Subcutaneous adipose tissue (tissue), 4 donors: ENCODE results near the gene SRGAP3. TPM values are rescaled to one million over a fixed set of nuclear protein-coding genes. Genes with fewer than 3 reads are reported as not detected.

Experiments used
- CTCF ChIP-seq: fragments of 450-650 bp; IDR thresholded peaks from one replicate; pipeline ENCODE4 v1.5.1; 2016; ENCODE audit warnings: low read depth, mild to moderate bottlenecking, control low read depth, antibody characterized with exemption, moderate library complexity
- total RNA-seq, 4 donors: library from RNA; depleted of rRNA; stranded (reverse); fragments of >200 nt; gene quantifications; one replicate each; pipeline ENCODE4 v1.1.0, GENCODE V29; 2016

SRGAP3 gene
- total RNA-seq, 4 donors from 2014 or later: 1.6 to 14.1 (median 8.9) TPM

- TF ChIP-seq CTCF: no peak
These were observed 284.7 kb downstream of the SRGAP3 start for GRCh38 chr3:8964436-8965370.

- no peak for TF ChIP-seq CTCF
These were observed 286.2 kb downstream of the SRGAP3 start, which contains the start of gene RAD18 for GRCh38 chr3:8963137-8963853. Gene RAD18 (minus strand): TSS chr3:8963472. CDS start chr3:8963385, 87 bp downstream.

DNA sequence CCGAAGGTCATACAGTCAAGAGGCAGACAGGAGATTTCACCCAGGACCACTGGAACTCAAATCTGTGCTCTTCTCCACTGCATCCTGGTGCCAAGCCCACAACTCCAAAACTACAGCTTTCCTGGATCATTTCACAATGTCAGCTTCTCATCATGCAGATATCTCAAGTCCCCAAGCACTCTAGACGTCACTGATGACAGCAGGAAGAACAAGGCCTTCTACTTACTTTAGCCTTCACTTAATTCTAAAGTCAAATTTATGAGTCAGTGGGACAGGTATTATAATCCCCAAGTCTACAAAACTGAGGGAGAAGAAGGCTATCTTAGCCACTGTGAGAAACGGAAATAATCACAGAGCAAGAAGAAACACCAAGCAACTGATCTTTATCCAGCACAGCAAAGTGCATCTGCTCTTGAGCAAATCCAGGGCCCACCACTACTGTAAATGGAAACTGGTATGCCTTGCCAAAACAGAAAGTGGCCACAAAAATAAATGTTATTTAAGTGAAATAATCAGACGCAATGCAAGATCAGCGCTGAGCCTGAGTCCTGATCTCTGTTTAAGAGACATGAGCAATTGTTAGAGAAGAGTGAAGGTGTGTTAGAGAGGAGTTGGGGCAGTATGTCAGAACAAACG lies 287.1 kb downstream of the SRGAP3 start:
- no peak for TF ChIP-seq CTCF

DNA sequence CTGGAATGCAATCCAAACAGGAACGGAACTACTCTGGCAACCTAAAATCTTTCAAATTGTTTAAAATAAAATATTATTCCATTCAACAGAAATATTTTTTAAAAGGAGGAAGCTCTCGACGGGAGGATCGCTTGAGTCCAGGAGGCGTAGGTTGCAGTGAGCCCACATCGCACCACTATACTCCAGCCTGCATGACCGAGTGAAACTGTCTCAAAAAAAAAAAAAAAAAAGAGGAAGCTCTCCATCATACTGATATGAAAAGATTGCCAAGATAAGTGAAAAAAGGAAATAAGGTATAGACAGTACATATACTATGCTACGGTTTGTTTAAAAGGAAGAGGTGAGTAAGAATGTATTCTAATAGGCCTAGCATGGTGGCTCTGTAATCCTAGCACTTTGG lies 289.8 kb downstream of the SRGAP3 start:
- TF ChIP-seq CTCF: no peak

DNA sequence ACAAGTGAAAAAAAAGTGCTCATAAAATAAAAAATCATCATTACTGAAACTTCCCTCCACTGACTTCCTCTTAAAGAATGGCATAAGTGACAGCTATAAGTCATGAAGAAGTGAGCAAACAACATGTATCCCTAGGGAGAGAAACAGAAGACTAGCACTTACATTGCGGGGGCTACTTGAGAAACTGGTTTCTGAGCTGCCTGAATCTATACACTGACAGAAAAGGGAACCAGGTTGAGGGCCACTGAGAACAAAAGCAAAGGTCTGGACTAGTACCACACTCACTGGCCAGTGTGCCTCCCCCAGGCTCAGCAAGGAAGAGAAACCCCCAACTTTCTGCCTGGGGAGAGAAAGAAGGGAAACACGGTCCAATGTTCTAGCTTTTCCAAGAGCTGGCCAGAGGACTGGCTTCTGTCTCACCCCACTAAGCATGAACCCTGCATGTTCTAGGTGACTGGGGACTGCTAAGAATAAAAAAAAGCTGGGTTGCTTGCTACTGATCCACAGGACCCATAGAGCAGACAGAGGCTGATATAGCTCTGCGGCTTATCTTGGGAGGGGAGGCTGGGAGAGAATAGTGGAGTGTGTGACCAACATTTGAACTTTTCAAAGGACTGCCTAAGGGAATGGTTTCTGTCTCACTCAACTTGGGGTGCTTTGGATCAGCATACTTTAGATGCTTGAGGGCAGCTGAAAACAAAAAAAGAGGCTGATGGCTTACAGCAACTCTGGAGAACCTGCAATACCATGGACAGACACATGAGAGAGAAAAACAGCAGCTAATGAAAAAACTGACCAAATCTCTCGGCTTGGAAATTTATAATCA lies 294.3 kb downstream of the SRGAP3 start:
- TF ChIP-seq CTCF: no peak

- no peak for TF ChIP-seq CTCF
These were observed 296.1 kb downstream of the SRGAP3 start for GRCh38 chr3:8953313-8953712.
